ENCODE data around the gene IL6. TPM values are rescaled to one million over a fixed set of nuclear protein-coding genes. Genes with fewer than 3 reads are reported as not detected.
"Not testable (repeated sequence)": the region's sequence is repeated elsewhere in the genome, so short reads cannot be mapped to it uniquely, and the experiment has no call there.

IL6 gene
- not detected in 2 replicates for polyA plus RNA-seq (2014; cell fraction: cytosol; rRNA removed)
- polyA plus RNA-seq (2014; cell fraction: nucleus; rRNA removed): not detected in 2 replicates

DNA sequence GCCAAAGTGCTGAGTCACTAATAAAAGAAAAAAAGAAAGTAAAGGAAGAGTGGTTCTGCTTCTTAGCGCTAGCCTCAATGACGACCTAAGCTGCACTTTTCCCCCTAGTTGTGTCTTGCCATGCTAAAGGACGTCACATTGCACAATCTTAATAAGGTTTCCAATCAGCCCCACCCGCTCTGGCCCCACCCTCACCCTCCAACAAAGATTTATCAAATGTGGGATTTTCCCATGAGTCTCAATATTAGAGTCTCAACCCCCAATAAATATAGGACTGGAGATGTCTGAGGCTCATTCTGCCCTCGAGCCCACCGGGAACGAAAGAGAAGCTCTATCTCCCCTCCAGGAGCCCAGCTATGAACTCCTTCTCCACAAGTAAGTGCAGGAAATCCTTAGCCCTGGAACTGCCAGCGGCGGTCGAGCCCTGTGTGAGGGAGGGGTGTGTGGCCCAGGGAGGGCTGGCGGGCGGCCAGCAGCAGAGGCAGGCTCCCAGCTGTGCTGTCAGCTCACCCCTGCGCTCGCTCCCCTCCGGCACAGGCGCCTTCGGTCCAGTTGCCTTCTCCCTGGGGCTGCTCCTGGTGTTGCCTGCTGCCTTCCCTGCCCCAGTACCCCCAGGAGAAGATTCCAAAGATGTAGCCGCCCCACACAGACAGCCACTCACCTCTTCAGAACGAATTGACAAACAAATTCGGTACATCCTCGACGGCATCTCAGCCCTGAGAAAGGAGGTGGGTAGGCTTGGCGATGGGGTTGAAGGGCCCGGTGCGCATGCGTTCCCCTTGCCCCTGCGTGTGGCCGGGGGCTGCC is at the start of gene IL6:
IL6 (plus strand) TSS at position 294 of the 807 bp plus-strand sequence; CDS start at position 357, 63 bp downstream.
- peak; percentile 21 for DNase-seq (ENCODE audit: low spot score)

- not testable (repeated sequence) for DNase-seq (ENCODE audit: low spot score)
Observed at GRCh38 chr7:22677263-22677662, 49.7 kb upstream of the IL6 start.

DNA sequence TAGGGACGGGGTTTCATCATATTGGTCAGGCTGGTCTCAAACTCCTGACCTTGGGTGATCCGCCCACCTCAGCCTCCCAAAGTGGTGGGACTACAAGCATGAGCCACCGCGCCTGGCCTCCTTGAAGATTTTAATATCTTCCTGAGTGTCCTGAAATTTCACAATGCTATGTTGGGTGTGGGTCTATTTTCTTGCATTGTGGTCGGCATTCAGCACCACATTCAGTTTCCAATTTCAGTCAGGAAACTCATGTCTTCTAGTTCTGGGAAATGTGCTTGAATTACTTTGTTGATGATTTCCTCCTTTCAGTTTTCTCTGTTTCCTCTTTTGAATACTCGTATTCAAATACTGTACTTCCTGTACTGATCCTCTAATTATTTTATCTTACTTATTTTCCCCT is 49.3 kb upstream of the IL6 start:
- DNase-seq (ENCODE audit: low spot score): no peak

- DNase-seq (ENCODE audit: low spot score): no peak
Observed at GRCh38 chr7:22680482-22680911, 46.5 kb upstream of the IL6 start.

- no peak for DNase-seq (ENCODE audit: low spot score)
Observed at GRCh38 chr7:22681312-22681711, 45.7 kb upstream of the IL6 start.

GRCh38 chr7:22681852-22682657 is 44.9 kb upstream of the IL6 start:
- no peak for DNase-seq (ENCODE audit: low spot score)

GRCh38 chr7:22683379-22683778 is 43.6 kb upstream of the IL6 start:
- no peak for DNase-seq (ENCODE audit: low spot score)

GRCh38 chr7:22686620-22687019 is 40.4 kb upstream of the IL6 start:
- no peak for DNase-seq (ENCODE audit: low spot score)

DNA sequence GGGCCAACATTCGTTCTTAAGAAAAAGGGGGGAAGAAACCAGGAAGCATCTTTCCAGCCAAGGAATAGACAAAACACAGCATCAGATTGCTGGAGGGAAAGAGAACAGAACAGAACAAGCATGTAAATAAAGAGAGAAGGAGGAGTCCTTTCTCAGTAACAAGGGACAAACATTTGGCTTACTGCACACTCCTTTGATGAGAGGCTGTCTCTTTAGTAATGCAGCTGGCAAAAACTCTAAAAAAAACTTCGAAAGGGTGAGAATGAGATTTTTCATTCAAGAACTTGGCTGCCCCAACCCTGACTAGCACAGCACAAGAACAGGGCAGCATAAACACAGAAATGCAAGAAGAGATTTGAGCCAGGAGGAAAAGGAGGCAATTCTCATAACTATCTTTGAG is 38.9 kb upstream of the IL6 start:
- DNase-seq (ENCODE audit: low spot score): no peak

GRCh38 chr7:22688934-22689333 is 38.1 kb upstream of the IL6 start:
- not testable (repeated sequence) for DNase-seq (ENCODE audit: low spot score)

- DNase-seq (ENCODE audit: low spot score): no peak
Observed at GRCh38 chr7:22694597-22695207, 32.3 kb upstream of the IL6 start.

DNA sequence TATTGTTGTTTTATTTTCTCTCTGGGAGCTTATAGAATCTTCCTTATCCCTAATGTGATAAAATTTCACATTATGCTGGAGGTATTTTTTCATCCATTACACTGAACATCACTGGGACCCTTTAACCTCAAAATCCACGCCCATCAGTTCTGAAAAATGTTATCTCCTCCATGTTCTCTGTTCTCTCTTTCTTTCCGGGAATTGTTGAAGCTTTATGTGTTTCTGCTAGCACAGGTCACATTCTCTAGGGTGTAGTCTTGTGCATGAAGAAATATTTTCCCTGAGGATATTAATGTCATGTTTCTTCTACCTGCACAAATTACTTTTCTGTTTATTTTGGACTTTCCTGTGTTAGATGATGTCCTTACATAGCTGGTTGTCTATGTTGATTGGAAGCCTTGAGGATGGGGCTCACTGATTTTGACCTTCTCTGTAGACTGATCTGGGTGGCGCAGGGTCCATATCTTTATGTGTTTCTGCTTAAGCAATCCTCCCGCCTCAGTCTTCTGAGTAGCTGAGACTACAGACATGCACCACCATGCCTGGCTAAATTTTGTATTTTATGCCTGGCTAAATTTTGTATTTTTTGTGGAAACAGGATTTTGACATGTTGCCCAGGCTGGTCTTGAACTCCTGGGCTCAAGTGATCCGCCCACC is 31.4 kb upstream of the IL6 start:
- no peak for DNase-seq (ENCODE audit: low spot score)

DNA sequence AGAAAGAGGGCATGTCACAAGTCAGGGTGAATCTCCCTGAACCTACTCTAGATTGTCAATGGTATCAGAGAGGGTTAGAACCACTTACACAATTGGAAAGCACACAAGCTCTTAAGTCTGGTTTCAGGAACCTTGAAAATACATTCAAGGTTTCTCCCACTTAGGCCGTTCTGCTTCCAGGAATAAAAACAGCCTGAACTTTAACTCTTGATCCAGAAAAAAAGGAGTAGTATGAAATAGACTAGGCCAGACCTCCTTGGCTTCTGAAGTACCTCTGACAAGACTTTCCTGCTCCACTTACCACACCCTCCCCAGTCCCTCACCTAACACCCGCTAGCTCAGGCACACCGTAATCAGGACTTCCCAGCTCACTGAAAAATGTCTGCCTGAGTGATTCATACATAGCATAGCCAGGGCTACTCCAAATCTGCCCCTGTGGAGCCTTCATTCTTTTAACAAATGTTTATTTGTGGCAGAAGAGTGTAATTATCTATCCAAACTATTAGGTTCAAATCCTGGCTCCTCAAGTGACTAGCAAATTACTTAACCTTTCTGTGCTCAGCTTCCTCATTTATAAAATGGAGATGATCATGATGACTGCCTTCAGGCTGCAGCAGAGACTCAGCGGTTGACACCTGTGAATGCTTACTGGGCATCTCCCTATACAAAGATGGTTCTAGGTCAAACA is 30.3 kb upstream of the IL6 start:
- no peak for DNase-seq (ENCODE audit: low spot score)

GRCh38 chr7:22697322-22697859 is 29.6 kb upstream of the IL6 start:
- DNase-seq (ENCODE audit: low spot score): no peak

DNA sequence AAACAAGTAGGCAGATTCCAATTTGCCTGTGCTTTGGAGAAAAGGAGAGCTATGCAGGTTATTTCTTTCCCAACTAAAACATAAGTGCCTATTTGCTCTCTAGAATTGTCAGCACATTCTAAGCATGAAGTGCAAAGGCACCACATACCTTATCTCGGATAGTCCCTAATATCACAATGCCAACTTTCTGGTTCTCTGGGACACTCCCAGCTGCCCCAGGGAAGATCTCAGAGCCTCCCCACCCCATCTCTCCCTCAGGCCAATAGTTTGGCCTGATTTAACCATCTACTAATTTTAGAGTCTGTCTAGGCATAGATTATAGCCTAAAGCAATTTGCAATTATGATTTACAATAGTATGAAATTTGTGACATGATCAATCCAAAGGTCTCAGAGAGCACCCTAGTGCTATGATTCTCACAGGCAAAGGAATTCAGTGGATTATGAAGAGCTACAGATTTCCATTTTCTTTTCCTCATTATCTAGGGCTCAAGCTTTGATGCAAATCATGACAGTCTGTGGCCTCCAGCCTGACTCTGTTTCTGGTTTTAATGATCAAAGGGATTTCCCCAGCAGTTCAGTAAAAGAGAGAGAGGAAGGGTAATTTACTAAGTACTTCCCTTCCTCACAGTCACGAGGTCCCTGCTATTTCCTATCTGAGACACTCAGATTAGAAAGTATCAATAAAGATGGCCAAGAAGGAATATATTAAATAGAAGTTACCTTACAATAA is 29.0 kb upstream of the IL6 start:
- DNase-seq (ENCODE audit: low spot score): no peak

- DNase-seq (ENCODE audit: low spot score): no peak
Observed at GRCh38 chr7:22698767-22699166, 28.2 kb upstream of the IL6 start.

GRCh38 chr7:22700559-22701002 is 26.4 kb upstream of the IL6 start:
- no peak for DNase-seq (ENCODE audit: low spot score)

GRCh38 chr7:22702516-22702915 is 24.5 kb upstream of the IL6 start:
- no peak for DNase-seq (ENCODE audit: low spot score)

DNA sequence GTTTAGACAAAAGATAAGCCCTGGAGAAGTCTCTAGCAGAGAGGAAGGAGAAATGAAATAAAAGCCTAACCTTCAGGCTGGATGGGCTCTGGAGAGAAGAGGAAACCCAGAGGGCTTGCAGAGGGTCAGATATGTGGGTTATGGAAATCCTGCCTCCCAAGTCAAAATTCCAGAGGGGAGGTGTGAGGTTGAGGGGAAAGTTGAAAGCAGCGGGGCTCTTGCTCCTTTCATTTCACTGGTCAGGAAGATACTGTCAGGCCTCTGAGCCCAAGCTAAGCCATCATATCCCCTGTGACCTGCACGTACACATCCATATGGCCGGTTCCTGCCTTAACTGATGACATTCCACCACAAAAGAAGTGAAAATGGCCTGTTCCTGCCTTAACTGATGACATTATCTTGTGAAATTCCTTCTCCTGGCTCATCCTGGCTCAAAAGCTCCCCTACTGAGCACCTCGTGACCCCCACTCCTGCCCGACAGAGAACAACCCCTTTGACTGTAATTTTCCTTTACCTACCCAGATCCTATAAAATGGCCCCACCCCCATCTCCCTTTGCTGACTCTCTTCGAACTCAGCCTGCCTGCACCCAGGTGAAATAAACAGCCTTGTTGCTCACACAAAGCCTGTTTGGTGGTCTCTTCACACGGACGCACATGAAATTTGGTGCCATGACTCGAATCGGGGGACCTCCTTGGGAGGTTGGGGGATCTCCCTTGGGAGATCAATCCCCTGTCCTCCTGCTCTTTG is 23.7 kb upstream of the IL6 start:
- DNase-seq (ENCODE audit: low spot score): not testable (repeated sequence)

Data from SK-N-DZ (cell line).